ENCODE results near the gene L2HGDH.

The L2HGDH gene

DNA sequence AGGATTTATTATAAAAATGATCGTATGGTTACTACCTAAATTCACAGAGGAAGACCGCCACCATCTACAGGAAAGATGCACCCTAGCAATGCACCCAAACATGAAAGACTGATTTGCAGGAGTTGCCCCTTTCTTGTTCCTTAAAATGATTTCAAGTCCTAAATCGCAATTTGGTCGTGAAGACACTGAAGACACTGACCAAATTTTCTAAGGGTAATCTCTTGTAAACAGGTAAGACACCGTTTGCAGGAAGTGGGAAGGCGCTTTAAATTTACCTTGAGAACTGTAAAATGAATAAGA lies 81.7 kb downstream of the L2HGDH start:
- Histone ChIP-seq H3K27ac (ENCODE audit: low read length) (peak overlapping the region; percentile 54; the same call in 1 of the 2 replicates), H3K9me2 (replicated peaks; ENCODE audit: insufficient read depth, low read length) (no peaks in the 10 kb centered on the region), H3F3A (ENCODE audit: insufficient read depth, low read length) (no peaks in the 10 kb centered on the region), H3K36me3 (replicated peaks; ENCODE audit: insufficient read depth, low read length) (no peaks in the 10 kb centered on the region), H3K9me3 (replicated peaks; ENCODE audit: insufficient read depth, low read length) (no peaks in the 10 kb centered on the region), H4K20me1 (ENCODE audit: insufficient read depth, low read length) (no peaks in the 10 kb centered on the region), H3K27me3 (replicated peaks; ENCODE audit: insufficient read depth, low read length) (no peaks in the 10 kb centered on the region), H3K9ac (ENCODE audit: low read length) (peak overlapping the region; percentile 58; the same call in 1 of the 2 replicates), H3K4me3 (ENCODE audit: low read length) (peak overlapping the region; percentile 74), H3K79me2 (ENCODE audit: low read length) (peaks cover 42% of the 10 kb centered on the region), H3K4me2 (ENCODE audit: low read depth, low read length) (peak overlapping the region; percentile 70), H3K4me1 (ENCODE audit: low read length) (peaks cover 6% of the 10 kb centered on the region; the same call in 1 of the 2 replicates), H2AFZ (ENCODE audit: low read length) (no peak overlapping the region)
- DNase-seq, result no peak
- TF ChIP-seq, protein P1, sequence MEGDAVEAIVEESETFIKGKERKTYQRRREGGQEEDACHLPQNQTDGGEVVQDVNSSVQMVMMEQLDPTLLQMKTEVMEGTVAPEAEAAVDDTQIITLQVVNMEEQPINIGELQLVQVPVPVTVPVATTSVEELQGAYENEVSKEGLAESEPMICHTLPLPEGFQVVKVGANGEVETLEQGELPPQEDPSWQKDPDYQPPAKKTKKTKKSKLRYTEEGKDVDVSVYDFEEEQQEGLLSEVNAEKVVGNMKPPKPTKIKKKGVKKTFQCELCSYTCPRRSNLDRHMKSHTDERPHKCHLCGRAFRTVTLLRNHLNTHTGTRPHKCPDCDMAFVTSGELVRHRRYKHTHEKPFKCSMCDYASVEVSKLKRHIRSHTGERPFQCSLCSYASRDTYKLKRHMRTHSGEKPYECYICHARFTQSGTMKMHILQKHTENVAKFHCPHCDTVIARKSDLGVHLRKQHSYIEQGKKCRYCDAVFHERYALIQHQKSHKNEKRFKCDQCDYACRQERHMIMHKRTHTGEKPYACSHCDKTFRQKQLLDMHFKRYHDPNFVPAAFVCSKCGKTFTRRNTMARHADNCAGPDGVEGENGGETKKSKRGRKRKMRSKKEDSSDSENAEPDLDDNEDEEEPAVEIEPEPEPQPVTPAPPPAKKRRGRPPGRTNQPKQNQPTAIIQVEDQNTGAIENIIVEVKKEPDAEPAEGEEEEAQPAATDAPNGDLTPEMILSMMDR (IDR thresholded peaks at IDR 0.05; ENCODE audit: low read length), result no peak
- TF ChIP-seq EZH2phosphoT487 (IDR thresholded peaks at IDR 0.05; ENCODE audit: low read length) (no peak), EZH2 (optimal IDR thresholded peaks at IDR 0.05; ENCODE audit: low read depth, low read length) (no peak)

DNA sequence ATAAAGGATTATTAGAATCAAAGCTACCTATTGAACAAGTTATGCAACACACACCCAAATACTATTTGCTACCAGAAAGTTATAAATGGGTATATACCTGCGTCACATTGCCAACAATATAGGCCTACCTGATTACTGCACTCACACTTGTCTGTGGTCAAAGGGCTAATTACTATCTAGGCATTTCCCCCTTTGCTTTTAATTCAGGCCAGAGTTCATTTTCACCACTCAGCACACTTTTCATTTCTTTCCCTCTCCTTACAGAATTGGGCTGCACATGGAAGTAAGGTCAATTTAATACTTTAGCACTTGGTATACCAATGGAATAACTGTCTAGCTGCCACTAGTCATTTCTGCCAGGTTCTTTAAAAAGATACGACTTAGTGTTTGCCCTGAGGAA lies 82.3 kb downstream of the L2HGDH start:
- H3K36me3 ChIP-seq (replicated peaks; ENCODE audit: insufficient read depth, low read length), result no peaks in the 10 kb centered on the region
- no peak overlapping the region for H2AFZ ChIP-seq (ENCODE audit: low read length)
- peak overlapping the region; percentile 70 for H3K4me2 ChIP-seq (ENCODE audit: low read depth, low read length)
- no peak overlapping the region for H3K9ac ChIP-seq (ENCODE audit: low read length)
- H3F3A ChIP-seq (ENCODE audit: insufficient read depth, low read length), result no peaks in the 10 kb centered on the region
- H3K9me3 ChIP-seq (replicated peaks; ENCODE audit: insufficient read depth, low read length), result no peaks in the 10 kb centered on the region
- H3K27ac ChIP-seq (ENCODE audit: low read length), result no peak overlapping the region
- no peaks in the 10 kb centered on the region for H4K20me1 ChIP-seq (ENCODE audit: insufficient read depth, low read length)
- peak overlapping the region; percentile 74 for H3K4me3 ChIP-seq (ENCODE audit: low read length)
- H3K79me2 ChIP-seq (ENCODE audit: low read length), result peaks cover 43% of the 10 kb centered on the region
- no peaks in the 10 kb centered on the region for H3K9me2 ChIP-seq (replicated peaks; ENCODE audit: insufficient read depth, low read length)
- TF ChIP-seq, protein P1 (IDR thresholded peaks at IDR 0.05; ENCODE audit: low read length), result no peak
- TF ChIP-seq EZH2phosphoT487 (IDR thresholded peaks at IDR 0.05; ENCODE audit: low read length) (no peak), EZH2 (optimal IDR thresholded peaks at IDR 0.05; ENCODE audit: low read depth, low read length) (no peak)
- DNase-seq, result no peak
- H3K4me1 ChIP-seq (ENCODE audit: low read length), result peaks cover 6% of the 10 kb centered on the region; the same call in 1 of the 2 replicates
- no peaks in the 10 kb centered on the region for H3K27me3 ChIP-seq (replicated peaks; ENCODE audit: insufficient read depth, low read length)

GRCh38 chr14:50228313-50228712 lies 83.7 kb downstream of the L2HGDH start:
- Histone ChIP-seq H3K27me3 (replicated peaks; ENCODE audit: insufficient read depth, low read length) (no peaks in the 10 kb centered on the region), H3K9me2 (replicated peaks; ENCODE audit: insufficient read depth, low read length) (no peaks in the 10 kb centered on the region), H3K9ac (ENCODE audit: low read length) (no peak overlapping the region), H3K4me1 (ENCODE audit: low read length) (peaks cover 6% of the 10 kb centered on the region; the same call in 1 of the 2 replicates), H3K79me2 (ENCODE audit: low read length) (peaks cover 43% of the 10 kb centered on the region), H3K4me3 (ENCODE audit: low read length) (no peak overlapping the region), H3K9me3 (replicated peaks; ENCODE audit: insufficient read depth, low read length) (no peaks in the 10 kb centered on the region), H3K36me3 (replicated peaks; ENCODE audit: insufficient read depth, low read length) (no peaks in the 10 kb centered on the region), H3K27ac (ENCODE audit: low read length) (no peak overlapping the region), H3K4me2 (ENCODE audit: low read depth, low read length) (no peak overlapping the region), H4K20me1 (ENCODE audit: insufficient read depth, low read length) (no peaks in the 10 kb centered on the region), H3F3A (ENCODE audit: insufficient read depth, low read length) (no peaks in the 10 kb centered on the region), H2AFZ (ENCODE audit: low read length) (no peak overlapping the region)
- no peak for TF ChIP-seq EZH2 (optimal IDR thresholded peaks at IDR 0.05; ENCODE audit: low read depth, low read length)
- DNase-seq, result no peak

GRCh38 chr14:50225974-50226297 lies 86.1 kb downstream of the L2HGDH start:
- Histone ChIP-seq H4K20me1 (ENCODE audit: insufficient read depth, low read length) (no peaks in the 10 kb centered on the region), H3K36me3 (replicated peaks; ENCODE audit: insufficient read depth, low read length) (no peaks in the 10 kb centered on the region), H3K27ac (ENCODE audit: low read length) (no peak overlapping the region), H3F3A (ENCODE audit: insufficient read depth, low read length) (no peaks in the 10 kb centered on the region), H3K4me3 (ENCODE audit: low read length) (no peak overlapping the region), H3K9me3 (replicated peaks; ENCODE audit: insufficient read depth, low read length) (no peaks in the 10 kb centered on the region), H2AFZ (ENCODE audit: low read length) (no peak overlapping the region), H3K79me2 (ENCODE audit: low read length) (peaks cover 43% of the 10 kb centered on the region), H3K4me1 (ENCODE audit: low read length) (peaks cover 3% of the 10 kb centered on the region; the same call in 1 of the 2 replicates), H3K27me3 (replicated peaks; ENCODE audit: insufficient read depth, low read length) (no peaks in the 10 kb centered on the region), H3K4me2 (ENCODE audit: low read depth, low read length) (no peak overlapping the region), H3K9me2 (replicated peaks; ENCODE audit: insufficient read depth, low read length) (no peaks in the 10 kb centered on the region), H3K9ac (ENCODE audit: low read length) (no peak overlapping the region)
- TF ChIP-seq EZH2phosphoT487 (IDR thresholded peaks at IDR 0.05; ENCODE audit: low read length) (no peak), EZH2 (optimal IDR thresholded peaks at IDR 0.05; ENCODE audit: low read depth, low read length) (no peak)
- TF ChIP-seq, protein P1 (IDR thresholded peaks at IDR 0.05; ENCODE audit: low read length), result no peak
- DNase-seq, result no peak

Data from MM.1S (cell line).